ENCODE measurements around the gene MIER3.

DNA sequence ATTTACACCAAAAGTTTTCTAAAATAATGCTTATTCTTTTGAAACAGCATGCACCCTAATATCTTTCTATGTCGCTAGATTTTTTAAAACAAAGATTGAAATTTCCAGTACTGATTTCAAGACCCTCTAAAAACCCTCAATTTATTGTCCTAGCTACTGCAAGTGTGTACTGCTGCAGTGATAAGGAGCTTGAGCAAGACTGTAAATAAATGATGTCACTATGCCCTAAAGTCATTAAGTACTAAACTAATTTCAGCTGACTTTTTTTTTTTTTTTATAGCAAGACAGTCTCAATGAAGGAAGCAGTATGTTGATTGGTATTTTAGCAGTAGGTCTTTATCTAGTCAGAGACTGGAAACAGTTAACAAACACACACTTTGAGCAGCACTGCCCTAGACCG is 12.2 kb upstream of the MIER3 start:
- TF ChIP-seq, protein P1, sequence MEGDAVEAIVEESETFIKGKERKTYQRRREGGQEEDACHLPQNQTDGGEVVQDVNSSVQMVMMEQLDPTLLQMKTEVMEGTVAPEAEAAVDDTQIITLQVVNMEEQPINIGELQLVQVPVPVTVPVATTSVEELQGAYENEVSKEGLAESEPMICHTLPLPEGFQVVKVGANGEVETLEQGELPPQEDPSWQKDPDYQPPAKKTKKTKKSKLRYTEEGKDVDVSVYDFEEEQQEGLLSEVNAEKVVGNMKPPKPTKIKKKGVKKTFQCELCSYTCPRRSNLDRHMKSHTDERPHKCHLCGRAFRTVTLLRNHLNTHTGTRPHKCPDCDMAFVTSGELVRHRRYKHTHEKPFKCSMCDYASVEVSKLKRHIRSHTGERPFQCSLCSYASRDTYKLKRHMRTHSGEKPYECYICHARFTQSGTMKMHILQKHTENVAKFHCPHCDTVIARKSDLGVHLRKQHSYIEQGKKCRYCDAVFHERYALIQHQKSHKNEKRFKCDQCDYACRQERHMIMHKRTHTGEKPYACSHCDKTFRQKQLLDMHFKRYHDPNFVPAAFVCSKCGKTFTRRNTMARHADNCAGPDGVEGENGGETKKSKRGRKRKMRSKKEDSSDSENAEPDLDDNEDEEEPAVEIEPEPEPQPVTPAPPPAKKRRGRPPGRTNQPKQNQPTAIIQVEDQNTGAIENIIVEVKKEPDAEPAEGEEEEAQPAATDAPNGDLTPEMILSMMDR (IDR thresholded peaks at IDR 0.05; ENCODE audit: poor library complexity, severe bottlenecking) = no peak
- TF ChIP-seq EP300 (conservative IDR thresholded peaks at IDR 0.05; ENCODE audit: poor library complexity, severe bottlenecking) (no peak), EZH2 (IDR thresholded peaks at IDR 0.05; ENCODE audit: borderline replicate concordance, insufficient read depth, low read length, poor library complexity, severe bottlenecking) (no peak), SMC3 (conservative IDR thresholded peaks at IDR 0.05; ENCODE audit: poor library complexity) (no peak), MXI1 (conservative IDR thresholded peaks at IDR 0.05; ENCODE audit: poor library complexity, severe bottlenecking) (no peak), POLR2AphosphoS5 (IDR thresholded peaks at IDR 0.05) (no peak)
